ENCODE results near the gene B4GALT7.

Gene B4GALT7

GRCh38 chr5:177594071-177594470 is 5.9 kb upstream of the B4GALT7 start:
- no peak for DNase-seq

GRCh38 chr5:177595026-177595585 is 4.8 kb upstream of the B4GALT7 start:
- no peak for DNase-seq

- DNase-seq: no peak
These were observed 3.7 kb upstream of the B4GALT7 start for GRCh38 chr5:177595991-177596774.

- no peak for DNase-seq
These were observed 3.1 kb upstream of the B4GALT7 start for GRCh38 chr5:177596775-177597238.

GRCh38 chr5:177598477-177598876 is 1.5 kb upstream of the B4GALT7 start:
- no peak for DNase-seq

- DNase-seq: no peak
These were observed 631 bp downstream of the B4GALT7 start for GRCh38 chr5:177600508-177601018.

GRCh38 chr5:177601126-177601525 is 1.2 kb downstream of the B4GALT7 start:
- DNase-seq: no peak

- DNase-seq: no peak
These were observed 1.9 kb downstream of the B4GALT7 start for GRCh38 chr5:177601577-177602457.

GRCh38 chr5:177602458-177602830 is 2.5 kb downstream of the B4GALT7 start:
- DNase-seq: no peak

GRCh38 chr5:177603631-177604030 is 3.7 kb downstream of the B4GALT7 start:
- no peak for DNase-seq

- DNase-seq: no peak
These were observed 4.2 kb downstream of the B4GALT7 start for GRCh38 chr5:177604116-177604521.

GRCh38 chr5:177604656-177605055 is 4.7 kb downstream of the B4GALT7 start:
- no peak for DNase-seq

- DNase-seq: no peak
These were observed 5.1 kb downstream of the B4GALT7 start for GRCh38 chr5:177605078-177605477.

- no peak for DNase-seq
These were observed 5.7 kb downstream of the B4GALT7 start for GRCh38 chr5:177605667-177606066.

- no peak for DNase-seq
These were observed 6.4 kb downstream of the B4GALT7 start for GRCh38 chr5:177606071-177607051.

- no peak for DNase-seq
These were observed 7.2 kb downstream of the B4GALT7 start for GRCh38 chr5:177607115-177607451.

- peak; percentile 68 for DNase-seq
These were observed 7.7 kb downstream of the B4GALT7 start for GRCh38 chr5:177607452-177608192.

GRCh38 chr5:177608243-177609075 is 8.5 kb downstream of the B4GALT7 start:
- DNase-seq: no peak

GRCh38 chr5:177609076-177610059 is 9.4 kb downstream of the B4GALT7 start:
- no peak for DNase-seq

Measured in NCI-H2227 treated with DMSO at 0.1 percent for 48 hours (cell line).